ENCODE measurements around the gene R3HDML. TPM values are rescaled to one million over a fixed set of nuclear protein-coding genes. Genes with fewer than 3 reads are reported as not detected.
"Not testable (repeated sequence)": the region's sequence is repeated elsewhere in the genome, so short reads cannot be mapped to it uniquely, and the experiment has no call there.

R3HDML gene
- total RNA-seq, 2 experiments from 2014 or later: not detected

GRCh38 chr20:44345147-44345546 lies 8.3 kb downstream of the R3HDML start:
- H3K36me3 Mint-ChIP-seq (ENCODE audit: low read depth): no peaks in the 10 kb centered on the region
- H3K27ac Mint-ChIP-seq: no peak overlapping the region
- CTCF ChIA-PET: no interaction called here
- POLR2A ChIA-PET: no interaction called here
- Histone ChIP-seq H3K4me3 (ENCODE audit: low read length) (no peak overlapping the region), H3K27ac (ENCODE audit: low read depth in 1 of 2, low read length in 2 of 2) (no peak overlapping the region), H3K9me3 (ENCODE audit: control insufficient read depth in 1 of 2, insufficient read depth in 1 of 2, low read length in 2 of 2) (no peaks in the 10 kb centered on the region), H3K4me1 (ENCODE audit: insufficient read depth, low read length) (no peaks in the 10 kb centered on the region), H3K27me3 (ENCODE audit: control insufficient read depth in 1 of 2, insufficient read depth in 2 of 2, low read length in 2 of 2) (no peaks in the 10 kb centered on the region), H3K36me3 (ENCODE audit: insufficient read depth, low read length) (no peaks in the 10 kb centered on the region)
- intact Hi-C loops (cut with DNase I, micrococcal nuclease): no loop called here
- DNase-seq (no peak), ATAC-seq (ENCODE audit: poor library complexity) (no peak)
- no peaks in the 10 kb centered on the region for H3K4me1 Mint-ChIP-seq (ENCODE audit: low read depth)
- no peak overlapping the region for H3K4me3 Mint-ChIP-seq
- no peak for TF ChIP-seq CTCF (IDR thresholded peaks at IDR 0.05)
- H3K27me3 Mint-ChIP-seq: peaks cover 6% of the 10 kb centered on the region
- no peaks in the 10 kb centered on the region for H3K9me3 Mint-ChIP-seq

GRCh38 chr20:44345941-44346340 lies 9.1 kb downstream of the R3HDML start:
- H3K36me3 ChIP-seq (ENCODE audit: insufficient read depth, low read length); H3K4me3 Mint-ChIP-seq; H3K9me3 ChIP-seq (ENCODE audit: control insufficient read depth in 1 of 2, insufficient read depth in 1 of 2, low read length in 2 of 2); intact Hi-C loops (cut with DNase I, micrococcal nuclease); H3K36me3 Mint-ChIP-seq (ENCODE audit: low read depth); H3K4me1 ChIP-seq (ENCODE audit: insufficient read depth, low read length); H3K4me3 ChIP-seq (ENCODE audit: low read length); H3K4me1 Mint-ChIP-seq (ENCODE audit: low read depth); H3K27me3 ChIP-seq (ENCODE audit: control insufficient read depth in 1 of 2, insufficient read depth in 2 of 2, low read length in 2 of 2); ATAC-seq (ENCODE audit: poor library complexity); DNase-seq; H3K27ac ChIP-seq (ENCODE audit: low read depth in 1 of 2, low read length in 2 of 2); CTCF ChIA-PET; H3K9me3 Mint-ChIP-seq; H3K27ac Mint-ChIP-seq: not testable (repeated sequence)
- POLR2A ChIA-PET: interaction anchor here (0.6 kb wide), 1 partner anchor 18 kb away, joined by 5 read pairs; no protein-coding TSS in a partner anchor
- H3K27me3 Mint-ChIP-seq: peaks cover 11% of the 10 kb centered on the region

- no peak overlapping the region for H3K4me3 ChIP-seq (ENCODE audit: low read length)
- ATAC-seq (ENCODE audit: poor library complexity) (no peak), DNase-seq (no peak)
- H3K36me3 ChIP-seq (ENCODE audit: insufficient read depth, low read length): no peaks in the 10 kb centered on the region
- H3K27ac Mint-ChIP-seq: no peak overlapping the region
- ChIA-PET CTCF (no interaction called here), POLR2A (interaction anchor here (1.1 kb wide), 1 partner anchor 173 kb away, joined by 3 read pairs; no protein-coding TSS in a partner anchor)
- H3K4me1 ChIP-seq (ENCODE audit: insufficient read depth, low read length): no peaks in the 10 kb centered on the region
- intact Hi-C loops (cut with DNase I, micrococcal nuclease): no loop called here
- H3K27me3 ChIP-seq (ENCODE audit: control insufficient read depth in 1 of 2, insufficient read depth in 2 of 2, low read length in 2 of 2): no peaks in the 10 kb centered on the region
- no peaks in the 10 kb centered on the region for H3K9me3 Mint-ChIP-seq
- H3K9me3 ChIP-seq (ENCODE audit: control insufficient read depth in 1 of 2, insufficient read depth in 1 of 2, low read length in 2 of 2): no peaks in the 10 kb centered on the region
- no peak overlapping the region for H3K27ac ChIP-seq (ENCODE audit: low read depth in 1 of 2, low read length in 2 of 2)
- no peak for TF ChIP-seq CTCF (IDR thresholded peaks at IDR 0.05)
- no peaks in the 10 kb centered on the region for H3K36me3 Mint-ChIP-seq (ENCODE audit: low read depth)
- H3K4me3 Mint-ChIP-seq: no peak overlapping the region
- H3K27me3 Mint-ChIP-seq: peaks cover 17% of the 10 kb centered on the region
- no peaks in the 10 kb centered on the region for H3K4me1 Mint-ChIP-seq (ENCODE audit: low read depth)
Measured at GRCh38 chr20:44348168-44348659, 11.4 kb downstream of the R3HDML start.

GRCh38 chr20:44349349-44349748 lies 12.5 kb downstream of the R3HDML start:
- no peak overlapping the region for H3K4me3 Mint-ChIP-seq
- ATAC-seq (ENCODE audit: poor library complexity): no peak
- Histone ChIP-seq H3K27ac (ENCODE audit: low read depth in 1 of 2, low read length in 2 of 2) (no peak overlapping the region), H3K27me3 (ENCODE audit: control insufficient read depth in 1 of 2, insufficient read depth in 2 of 2, low read length in 2 of 2) (no peaks in the 10 kb centered on the region), H3K4me3 (ENCODE audit: low read length) (no peak overlapping the region), H3K9me3 (ENCODE audit: control insufficient read depth in 1 of 2, insufficient read depth in 1 of 2, low read length in 2 of 2) (no peaks in the 10 kb centered on the region), H3K36me3 (ENCODE audit: insufficient read depth, low read length) (no peaks in the 10 kb centered on the region), H3K4me1 (ENCODE audit: insufficient read depth, low read length) (no peaks in the 10 kb centered on the region)
- no peak for TF ChIP-seq CTCF (IDR thresholded peaks at IDR 0.05)
- peaks cover 19% of the 10 kb centered on the region for H3K27me3 Mint-ChIP-seq
- H3K27ac Mint-ChIP-seq: no peak overlapping the region
- H3K36me3 Mint-ChIP-seq (ENCODE audit: low read depth): no peaks in the 10 kb centered on the region
- CTCF ChIA-PET: no interaction called here
- no peaks in the 10 kb centered on the region for H3K9me3 Mint-ChIP-seq
- POLR2A ChIA-PET: no interaction called here
- intact Hi-C loops (cut with DNase I, micrococcal nuclease): no loop called here
- no peak for DNase-seq
- no peaks in the 10 kb centered on the region for H3K4me1 Mint-ChIP-seq (ENCODE audit: low read depth)

All from CD4-positive, alpha-beta T cell (primary cell).